H1 (cell line): ENCODE data around the gene KBTBD2. TPM values are rescaled to one million over a fixed set of nuclear protein-coding genes. Genes with fewer than 3 reads are reported as not detected.
A peak's percentile ranks its signal among the peaks of the same experiment; 100 is the strongest.

Experiments
- CTCF ChIA-PET: fragments of 300-600 bp; sonication (Branson Sonifier 250); formaldehyde crosslinking; loops from one replicate; lab custom pipeline; 2021; ENCODE audit not compliant: partially characterized antibody; lab: Charles Lee
- POLR2A ChIA-PET: fragments of 300-600 bp; sonication (Branson Sonifier 250); formaldehyde crosslinking; loops from one replicate; lab custom pipeline; 2021; ENCODE audit warnings: inconsistent platforms; ENCODE audit not compliant: partially characterized antibody; lab: Charles Lee
- DNase-seq, 2 experiments: peaks; one replicate each; pipeline versions ENCODE4 v3.0.0 to v3.0.0-alpha.2; 2010 to 2022; ENCODE audit warnings: low spot score in 2 of 2, low read depth in 1 of 2, mixed read lengths in 1 of 2
- FAIRE-seq: peaks from 2 replicates; lab custom pipeline; 2011; peaks lifted over from hg19 to GRCh38; lab: Jason Lieb, UNC
- H2AFZ ChIP-seq: 2 replicates; pipeline ENCODE4 v1.8.1; 2012; ENCODE audit warnings: low read length, inconsistent platforms
- H2AK5ac ChIP-seq: 2 replicates; pipeline ENCODE4 v1.6.1; 2013; ENCODE audit warnings: low read depth, low read length
- H2BK120ac ChIP-seq: replicated peaks from 2 replicates; pipeline ENCODE3; 2013; ENCODE audit warnings: low read depth, low read length, inconsistent platforms
- H2BK12ac ChIP-seq: 2 replicates; pipeline ENCODE4 v1.6.1; 2013; ENCODE audit warnings: low read depth, low read length
- H2BK15ac ChIP-seq: 2 replicates; pipeline ENCODE4 v1.6.1; 2013; ENCODE audit warnings: low read length
- H2BK20ac ChIP-seq: 2 replicates; pipeline ENCODE4 v1.6.1; 2013; ENCODE audit warnings: low read length
- H2BK5ac ChIP-seq: 2 replicates; pipeline ENCODE4 v1.6.1; 2013; ENCODE audit warnings: low read depth, low read length
- H3K14ac ChIP-seq: 2 replicates; pipeline ENCODE4 v1.6.1; 2013; ENCODE audit warnings: inconsistent platforms; ENCODE audit not compliant: insufficient read length
- H3K18ac ChIP-seq: 2 replicates; pipeline ENCODE4 v1.6.1; 2013; ENCODE audit warnings: low read length; ENCODE audit errors: extremely low read depth
- H3K23ac ChIP-seq: 2 replicates; pipeline ENCODE4 v1.6.1; 2013; ENCODE audit warnings: inconsistent platforms; ENCODE audit not compliant: insufficient read length
- H3K23me2 ChIP-seq: 2 replicates; pipeline ENCODE4 v1.6.1; 2013; ENCODE audit warnings: low read depth, low read length
- H3K27ac ChIP-seq: 2 replicates; pipeline ENCODE4 v1.6.1; 2011; ENCODE audit warnings: low read depth, low read length, inconsistent platforms
- H3K27me3 ChIP-seq, 4 experiments: replicated peaks in 1 of 4; 1 replicate in 1 of 4; 2 replicates in 3 of 4; pipeline versions ENCODE4 v1.6.1 to v1.8.1; 2011 to 2013; ENCODE audit warnings: low read length in 3 of 4, mild to moderate bottlenecking in 3 of 4, inconsistent platforms in 2 of 4, mixed read lengths in 2 of 4, moderate library complexity in 1 of 4; ENCODE audit not compliant: control insufficient read depth in 3 of 4, insufficient read depth in 3 of 4; ENCODE audit errors: extremely low read depth in 1 of 4
- H3K36me3 ChIP-seq, 4 experiments: 2 replicates each; pipeline versions ENCODE4 v1.6.1 to v1.8.1; 2011 to 2013; ENCODE audit warnings: mild to moderate bottlenecking in 4 of 4, low read length in 3 of 4, moderate library complexity in 2 of 4, control low read depth in 1 of 4, inconsistent platforms in 1 of 4; ENCODE audit not compliant: insufficient read depth in 4 of 4, control insufficient read depth in 2 of 4
- H3K4ac ChIP-seq: replicated peaks from 2 replicates; pipeline ENCODE3; 2013; ENCODE audit warnings: low read length, low read depth, mixed read lengths, inconsistent platforms; ENCODE audit not compliant: insufficient read length
- H3K4me1 ChIP-seq, 4 experiments: replicated peaks in 1 of 4; 1 replicate in 1 of 4; 2 replicates in 3 of 4; pipeline versions ENCODE4 v1.6.1 to v1.8.1; 2011 to 2013; ENCODE audit warnings: low read length in 3 of 4, inconsistent platforms in 2 of 4, mixed read lengths in 1 of 4; ENCODE audit not compliant: insufficient read depth in 4 of 4, control insufficient read depth in 3 of 4
- H3K4me2 ChIP-seq, 2 experiments: 2 replicates each; pipeline versions ENCODE4 v1.6.1 to v1.8.1; 2011 to 2013; ENCODE audit warnings: low read depth in 2 of 2, low read length in 2 of 2, control low read depth in 1 of 2, inconsistent platforms in 1 of 2, mild to moderate bottlenecking in 1 of 2; ENCODE audit not compliant: insufficient read depth in 1 of 2
- H3K4me3 ChIP-seq, 4 experiments: fragments of 200-600, 300-600 bp in 1 of 4; sonication (generic), shearing (Covaris generic), sonication (Bioruptor Twin) in 1 of 4; 2 replicates each; pipeline versions ENCODE4 v1.5.1 to v1.8.1; 2011 to 2016; ENCODE audit warnings: low read length in 4 of 4, low read depth in 3 of 4, control low read depth in 2 of 4, inconsistent platforms in 2 of 4, mild to moderate bottlenecking in 2 of 4, mixed read lengths in 1 of 4, moderate library complexity in 1 of 4; ENCODE audit not compliant: insufficient read depth in 2 of 4; ENCODE audit errors: extremely low read depth in 1 of 4
- H3K56ac ChIP-seq: replicated peaks from 2 replicates; pipeline ENCODE3; 2013; ENCODE audit warnings: low read depth, mild to moderate bottlenecking, mixed read lengths, low read length, inconsistent platforms; ENCODE audit not compliant: insufficient read length
- H3K79me1 ChIP-seq: 2 replicates; pipeline ENCODE4 v1.6.1; 2013; ENCODE audit warnings: low read depth, low read length, control low read depth
- H3K79me2 ChIP-seq, 2 experiments: 2 replicates each; pipeline versions ENCODE4 v1.6.1 to v1.8.1; 2012 to 2013; ENCODE audit warnings: low read length in 2 of 2, mild to moderate bottlenecking in 2 of 2, inconsistent platforms in 1 of 2; ENCODE audit not compliant: insufficient read depth in 2 of 2, control insufficient read depth in 1 of 2
- H3K9ac ChIP-seq, 4 experiments: replicated peaks in 1 of 4; 1 replicate in 1 of 4; 2 replicates in 3 of 4; pipeline versions ENCODE4 v1.6.1 to v1.8.1; 2011 to 2013; ENCODE audit warnings: low read depth in 3 of 4, low read length in 3 of 4, control low read depth in 2 of 4, mild to moderate bottlenecking in 2 of 4, moderate library complexity in 2 of 4, inconsistent platforms in 1 of 4; ENCODE audit errors: extremely low read depth in 1 of 4
- H3K9me3 ChIP-seq, 2 experiments: 2 replicates each; pipeline versions ENCODE4 v1.6.1 to v1.8.1; 2012 to 2013; ENCODE audit warnings: mild to moderate bottlenecking in 2 of 2, moderate library complexity in 2 of 2, control low read depth in 1 of 2, inconsistent platforms in 1 of 2, low read depth in 1 of 2, low read length in 1 of 2, mixed read lengths in 1 of 2; ENCODE audit not compliant: insufficient read depth in 2 of 2
- H4K20me1 ChIP-seq, 2 experiments: replicated peaks in 1 of 2; 2 replicates each; pipeline versions ENCODE3 to v1.8.1; 2011 to 2013; ENCODE audit warnings: inconsistent platforms in 2 of 2, low read length in 2 of 2, mild to moderate bottlenecking in 1 of 2; ENCODE audit not compliant: insufficient read depth in 2 of 2, control insufficient read depth in 1 of 2
- H4K5ac ChIP-seq: 2 replicates; pipeline ENCODE4 v1.6.1; 2013; ENCODE audit warnings: low read length, low read depth, mixed read lengths, inconsistent platforms; ENCODE audit not compliant: insufficient read length
- H4K8ac ChIP-seq: 2 replicates; pipeline ENCODE4 v1.8.0; 2013; ENCODE audit warnings: mild to moderate bottlenecking, moderate library complexity, low read length, inconsistent platforms; ENCODE audit not compliant: insufficient read depth; ENCODE audit errors: extremely low read depth
- H4K91ac ChIP-seq: replicated peaks from 2 replicates; pipeline ENCODE3; 2013; ENCODE audit warnings: low read length, mixed read lengths, inconsistent platforms; ENCODE audit not compliant: insufficient read length
- ASH2L ChIP-seq: fragments of 200-600, 300-600 bp; sonication (generic); IDR thresholded peaks from one replicate; pipeline ENCODE4 v1.7.1; 2017; ENCODE audit warnings: low read length
- NRF1 ChIP-seq: IDR thresholded peaks from 2 replicates; pipeline ENCODE4 v1.6.1; 2011; ENCODE audit warnings: mild to moderate bottlenecking, low read depth, low read length, improper control_type of control experiment
- PHF8 ChIP-seq: fragments of 200-600 bp; sonication (generic); conservative IDR thresholded peaks from 2 replicates; pipeline ENCODE4 v1.7.1; 2012; ENCODE audit warnings: low read depth, mild to moderate bottlenecking, inconsistent platforms, low read length, moderate library complexity
- RBBP5 ChIP-seq: IDR thresholded peaks from 2 replicates; pipeline ENCODE4 v1.7.1; 2012; ENCODE audit warnings: low read depth, mild to moderate bottlenecking, inconsistent platforms, low read length, moderate library complexity, borderline replicate concordance
- SIN3A ChIP-seq, 2 experiments: IDR thresholded peaks in 1 of 2; conservative IDR thresholded peaks in 1 of 2; 2 replicates each; pipeline ENCODE4 v1.6.1; 2011 to 2012; ENCODE audit warnings: low read length in 2 of 2, improper control_type of control experiment in 1 of 2, low read depth in 1 of 2, mild to moderate bottlenecking in 1 of 2
- SP2 ChIP-seq: IDR thresholded peaks from 2 replicates; pipeline ENCODE4 v1.6.1; 2012; ENCODE audit warnings: mild to moderate bottlenecking, low read length, inconsistent platforms
- SRF ChIP-seq: IDR thresholded peaks from 2 replicates; pipeline ENCODE4 v1.6.1; 2011; ENCODE audit warnings: mild to moderate bottlenecking, low read depth, low read length, moderate library complexity
- TEAD4 ChIP-seq: IDR thresholded peaks from 2 replicates; pipeline ENCODE4 v1.6.1; 2012; ENCODE audit warnings: low read depth, low read length, inconsistent platforms, mixed read lengths
- WGBS, 2 experiments: shearing (Covaris generic) in 1 of 2; methylation state at CpG; one replicate each; pipeline versions ENCODE4 v1.1.6 to v1.1.7; 2013 to 2015; ENCODE audit warnings: low lambda C conversion rate in 2 of 2, mixed read lengths in 2 of 2, inconsistent platforms in 1 of 2, low coverage in 1 of 2, missing lambda C conversion rate in 1 of 2; ENCODE audit not compliant: insufficient replicate concordance in 2 of 2, insufficient coverage in 1 of 2, insufficient read length in 1 of 2; ENCODE audit errors: extremely low coverage in 1 of 2, missing lambda C conversion rate in 1 of 2; 5-methylcytosine and 5-hydroxymethylcytosine counted together
- polyA plus RNA-seq, 7 experiments: library from polyadenylated mRNA; depleted of rRNA in 3 of 7; stranded (reverse) in 5 of 7; unstranded in 2 of 7; fragments of >200 nt in 5 of 7; fragments of 200-250 nt in 2 of 7; gene quantifications; 1 replicate in 5 of 7; 2 replicates in 1 of 7; 4 replicates in 1 of 7; pipeline versions ENCODE4 v1.2.1 to v1.2.3, GENCODE V29; 2011 to 2013; ENCODE audit warnings: missing spikeins in 2 of 7, mixed read lengths in 2 of 7
- total RNA-seq: library from RNA; stranded (reverse); fragmentation: NEBNext Ultra II Directional; extraction: Animal tissue kit (Norgen Biotek cat#: 25700); gene quantifications from 2 replicates; pipeline ENCODE4 v1.2.1, GENCODE V29; 2021

The KBTBD2 gene
- total and polyA plus RNA-seq, 2 of the 8 experiments (the other 6 are each of a cell fraction or from before 2014, with no cell fraction given): 13.1 to 25.7 TPM

GRCh38 chr7:32890010-32890792 is 1.4 kb downstream of the KBTBD2 start:
- Histone ChIP-seq H2AFZ (no peak overlapping the region), H3K27ac (no peak overlapping the region; the same call in 1 of the 2 replicates), H3K23me2 (peaks cover 5% of the 10 kb centered on the region), H3K14ac (no peak overlapping the region), H3K9me3 (no peaks in the 10 kb centered on the region), H4K5ac (no peak overlapping the region), H3K18ac (no peak overlapping the region), H3K4me2 (peak overlapping the region; percentile 81 to 93), H3K23ac (no peak overlapping the region), H2BK15ac (no peak overlapping the region), H2BK5ac (no peak overlapping the region), H2BK120ac (no peak overlapping the region), H3K4ac (no peak overlapping the region), H3K79me2 (peaks cover 12 to 56% of the 10 kb centered on the region in 2 experiments; a peak in 3 of 4 replicates), H3K36me3 (no peaks in the 10 kb centered on the region), H2AK5ac (no peak overlapping the region; the same call in 1 of the 2 replicates), H3K9ac (peak overlapping the region; percentile 62 to 97 (median 80)), H3K79me1 (no peaks in the 10 kb centered on the region), H3K4me1 (peaks cover 3 to 13% (median 6%) of the 10 kb centered on the region in 4 experiments; a peak in 6 of 7 replicates), H3K56ac (peak overlapping the region; percentile 20), H2BK20ac (no peak overlapping the region), H3K27me3 (no peaks in the 10 kb centered on the region), H4K8ac (no peak overlapping the region), H4K20me1 (peaks cover 4% of the 10 kb centered on the region in 2 experiments), H3K4me3 (peak overlapping the region; percentile 81 to 99 (median 89)), H4K91ac (no peak overlapping the region), H2BK12ac (no peak overlapping the region; the same call in 1 of the 2 replicates)
- CTCF ChIA-PET: interaction anchor here (0.6 to 3.3 kb wide), 9 partner anchors 11 to 218 kb away, joined by 3 to 13 read pairs (median 3); no protein-coding TSS in a partner anchor
- DNase-seq: no peak
- FAIRE-seq: no peak
- POLR2A ChIA-PET: interaction anchor here (0.7 to 4.3 kb wide), 11 partner anchors 9 to 172 kb away, joined by 3 to 21 read pairs (median 4); partner anchors contain the start of gene NT5C3A
- WGBS, 2 experiments: 19% methylated on average over 16 of the region's 16 CpGs; no CpG with 5 or more reads in 1 of the 2 experiments
- TF ChIP-seq ASH2L (peak; percentile 9), PHF8 (no peak), RBBP5 (no peak), NRF1 (no peak), SP2 (no peak), SRF (no peak), SIN3A (conservative IDR thresholded peaks at IDR 0.05 in 1 of 2, IDR thresholded peaks at IDR 0.05 in 1 of 2; ENCODE audit: low read depth in 1 of 2, low read length in 2 of 2) (no peak), TEAD4 (no peak)
